Lung (tissue), 12 donors: ENCODE data around the gene BTBD16. TPM values are rescaled to one million over a fixed set of nuclear protein-coding genes. Genes with fewer than 3 reads are reported as not detected.

Experiments
- ATAC-seq: fragments of 200-7000 bp; cut with Tn5 transposase; one replicate; pipeline ENCODE4 v1.9.1; 2020; ENCODE audit warnings: moderate number of reproducible peaks; ENCODE audit not compliant: insufficient read depth, low FRiP score
- DNase-seq, 3 donors: peaks; one replicate each; pipeline ENCODE4 v3.0.0-alpha.2; 2013 to 2017
- H3K27ac ChIP-seq, 2 donors: one replicate each; pipeline ENCODE4 v1.5.1; 2013; ENCODE audit warnings: mild to moderate bottlenecking in 2 of 2, moderate library complexity in 2 of 2, control low read depth in 1 of 2, inconsistent platforms in 1 of 2, low read depth in 1 of 2, low read length in 1 of 2
- H3K27me3 ChIP-seq, 3 donors: one replicate each; pipeline ENCODE4 v1.5.1; 2013; ENCODE audit warnings: low read length in 2 of 3; ENCODE audit not compliant: control insufficient read depth in 3 of 3, insufficient read depth in 3 of 3
- H3K36me3 ChIP-seq, 4 donors: one replicate each; pipeline ENCODE4 v1.5.1; 2013; ENCODE audit warnings: low read length in 4 of 4, mild to moderate bottlenecking in 1 of 4, moderate library complexity in 1 of 4; ENCODE audit not compliant: control insufficient read depth in 4 of 4, insufficient read depth in 4 of 4
- H3K4me1 ChIP-seq, 5 donors: one replicate each; pipeline ENCODE4 v1.5.1; 2013; ENCODE audit warnings: low read length in 5 of 5, mild to moderate bottlenecking in 2 of 5, moderate library complexity in 1 of 5; ENCODE audit not compliant: control insufficient read depth in 5 of 5, insufficient read depth in 5 of 5
- H3K4me3 ChIP-seq: one replicate; pipeline ENCODE4 v1.5.1; 2013; ENCODE audit warnings: mild to moderate bottlenecking, control low read depth, moderate library complexity
- H3K9ac ChIP-seq, 2 donors: one replicate each; pipeline ENCODE4 v1.5.1; 2013; ENCODE audit warnings: low read length in 2 of 2, control low read depth in 1 of 2; ENCODE audit not compliant: insufficient read depth in 1 of 2
- H3K9me3 ChIP-seq, 4 donors: one replicate each; pipeline ENCODE4 v1.5.1; 2013; ENCODE audit warnings: low read length in 3 of 4, mild to moderate bottlenecking in 1 of 4, moderate library complexity in 1 of 4; ENCODE audit not compliant: control insufficient read depth in 4 of 4, insufficient read depth in 3 of 4
- CTCF ChIP-seq: IDR thresholded peaks from 2 replicates; pipeline ENCODE4 v1.5.1; 2012; ENCODE audit warnings: mild to moderate bottlenecking; ENCODE audit errors: control extremely low read depth, extremely low read depth
- WGBS, 2 donors: extraction: QIAGEN DNeasy Blood & Tissue Kit; methylation state at CpG; one replicate each; pipeline ENCODE4 v1.1.7; 2013; 5-methylcytosine and 5-hydroxymethylcytosine counted together
- polyA plus RNA-seq, 2 donors: library from polyadenylated mRNA; stranded (reverse); fragments of 200-250 nt; gene quantifications; one replicate each; pipeline ENCODE4 v1.2.1, GENCODE V29; 2013
- total RNA-seq, 2 donors: library from RNA; depleted of rRNA in 1 of 2; stranded (reverse); fragments of >200 nt in 1 of 2; gene quantifications; one replicate each; pipeline ENCODE4 v1.2.1, GENCODE V29; 2014 to 2021
- donor health status: control.
- donor health status: control.
- donor health status: Bipolar disorder and iron deficiency.
- donor health status: healthy.
- donor health status: DM: yes; HTN: yes; CAD: no.

BTBD16 gene
- total and polyA plus RNA-seq, 4 donors: 0.03 to 0.73 (median 0.67) TPM; not detected in 1

GRCh38 chr10:122343936-122344335, 72.8 kb downstream of the BTBD16 start:
- WGBS, 2 donors: 95 to 96% methylated on average over 8 of the region's 8 CpGs
- no peak for TF ChIP-seq CTCF

GRCh38 chr10:122344741-122345258, 73.7 kb downstream of the BTBD16 start:
- TF ChIP-seq CTCF: no peak
- ATAC-seq: no peak
- H3K27me3 ChIP-seq: no peaks in the 10 kb centered on the region
- no peak overlapping the region for H3K27ac ChIP-seq
- no peak for DNase-seq
- no peak overlapping the region for H3K9ac ChIP-seq
- H3K36me3 ChIP-seq: no peaks in the 10 kb centered on the region
- H3K9me3 ChIP-seq: no peaks in the 10 kb centered on the region
- no peak overlapping the region for H3K4me3 ChIP-seq
- peaks cover 0 to 4% (median 0%) of the 10 kb centered on the region in 5 donors for H3K4me1 ChIP-seq
- WGBS, 2 donors: 91% methylated on average over 9 of the region's 9 CpGs

More at GRCh38 chr10:122343936-122344335, 72.8 kb downstream of the BTBD16 start:
- H3K9ac ChIP-seq: no peak overlapping the region
- ATAC-seq (no peak), DNase-seq (no peak)
- no peaks in the 10 kb centered on the region for H3K36me3 ChIP-seq
- no peak overlapping the region for H3K4me3 ChIP-seq
- no peaks in the 10 kb centered on the region for H3K9me3 ChIP-seq
- H3K27me3 ChIP-seq: no peaks in the 10 kb centered on the region
- peaks cover 0 to 4% (median 0%) of the 10 kb centered on the region in 5 donors for H3K4me1 ChIP-seq
- H3K27ac ChIP-seq: no peak overlapping the region

GRCh38 chr10:122346326-122346950, 75.3 kb downstream of the BTBD16 start:
- no peak overlapping the region for H3K27ac ChIP-seq
- no peak overlapping the region for H3K9ac ChIP-seq
- H3K9me3 ChIP-seq: no peaks in the 10 kb centered on the region
- 88% methylated on average over 4 of the region's 4 CpGs for WGBS, 2 donors
- no peaks in the 10 kb centered on the region for H3K27me3 ChIP-seq
- ATAC-seq (no peak), DNase-seq (no peak)
- H3K4me1 ChIP-seq: peaks cover 0 to 1% (median 0%) of the 10 kb centered on the region in 5 donors
- no peak overlapping the region for H3K4me3 ChIP-seq
- no peak for TF ChIP-seq CTCF
- H3K36me3 ChIP-seq: no peaks in the 10 kb centered on the region
